Body of pancreas (tissue), 4 donors: ENCODE data around the gene FOXS1. TPM values are rescaled to one million over a fixed set of nuclear protein-coding genes. Genes with fewer than 3 reads are reported as not detected.

Experiments used
- ATAC-seq: fragments of 150-250 bp; one replicate; pipeline ENCODE4 v1.9.1; 2016
- DNase-seq, 4 donors: peaks; one replicate each; pipeline ENCODE4 v3.0.0-alpha.2; 2019
- H3K27ac ChIP-seq, 4 donors: fragments of 200-600 bp; sonication (generic); 1 replicate in 3 of 4; 2 replicates in 1 of 4; pipeline versions ENCODE4 v1.5.1 to v1.6.1; 2016 to 2019; ENCODE audit warnings: mild to moderate bottlenecking in 1 of 4, mixed read lengths in 1 of 4, moderate library complexity in 1 of 4
- H3K27me3 ChIP-seq, 2 donors: fragments of 200-600 bp; sonication (generic); one replicate each; pipeline ENCODE4 v1.6.0; 2016; ENCODE audit warnings: mild to moderate bottlenecking in 1 of 2
- H3K36me3 ChIP-seq, 2 donors: fragments of 200-600 bp; sonication (generic); replicated peaks in 1 of 2; 2 replicates each; pipeline ENCODE4 v1.5.1; 2016; ENCODE audit warnings: low read depth in 2 of 2; ENCODE audit not compliant: insufficient read depth in 1 of 2
- H3K4me1 ChIP-seq: fragments of 200-600 bp; sonication (generic); one replicate; pipeline ENCODE4 v1.6.0; 2016
- H3K4me3 ChIP-seq, 2 donors: fragments of 200-600 bp; sonication (generic); 1 replicate in 1 of 2; 2 replicates in 1 of 2; pipeline ENCODE4 v1.5.1; 2016 to 2019
- H3K9me3 ChIP-seq, 3 donors: fragments of 200-600 bp; sonication (generic); 1 replicate in 2 of 3; 2 replicates in 1 of 3; pipeline ENCODE4 v1.5.1; 2016
- CTCF ChIP-seq, 7 experiments: fragments of 450-650 bp in 4 of 7; fragments of 200-600 bp in 3 of 7; sonication (generic) in 3 of 7; IDR thresholded peaks; one replicate each; pipeline ENCODE4 v1.5.1; 2016 to 2019; ENCODE audit warnings: antibody characterized with exemption in 7 of 7
- POLR2A ChIP-seq, 3 donors: fragments of 450-650 bp; IDR thresholded peaks; one replicate each; pipeline ENCODE4 v1.6.1; 2016; ENCODE audit warnings: antibody characterized with exemption in 3 of 3, mild to moderate bottlenecking in 2 of 3
- WGBS, 2 donors: methylation state at CpG; one replicate each; pipeline ENCODE4 v1.1.5; 2017; 5-methylcytosine and 5-hydroxymethylcytosine counted together
- intact Hi-C: fragments of 100-400 bp; cut with DNase I; formaldehyde crosslinking; loops from one replicate; pipeline ENCODE4 v1.15.1; 2023
- total RNA-seq, 2 donors: library from RNA; depleted of rRNA; stranded (reverse); fragments of >200 nt; gene quantifications; one replicate each; pipeline ENCODE4 v1.1.0, GENCODE V29; 2016

The FOXS1 gene
- total RNA-seq, 2 donors from 2014 or later = 3.0 TPM; not detected in 1

- WGBS, 2 donors = 58 to 62% methylated on average over 9 of the region's 9 CpGs
- DNase-seq = no peak
- no peak overlapping the region for H3K27ac ChIP-seq
- no peak for ATAC-seq
- no peaks in the 10 kb centered on the region for H3K36me3 ChIP-seq
- no peaks in the 10 kb centered on the region for H3K27me3 ChIP-seq
- no peak overlapping the region for H3K4me3 ChIP-seq
- intact Hi-C loops = no loop called here
- H3K4me1 ChIP-seq = peaks cover 6% of the 10 kb centered on the region
- no peak for TF ChIP-seq POLR2A (IDR thresholded peaks at IDR 0.05)
- TF ChIP-seq CTCF (IDR thresholded peaks at IDR 0.05) = no peak
- H3K9me3 ChIP-seq = no peaks in the 10 kb centered on the region
These were observed 6.6 kb downstream of the FOXS1 start for GRCh38 chr20:31838646-31839292.

- TF ChIP-seq POLR2A (IDR thresholded peaks at IDR 0.05) = no peak
- no peak for TF ChIP-seq CTCF (IDR thresholded peaks at IDR 0.05)
- intact Hi-C loops = no loop called here
- Histone ChIP-seq H3K4me1 (peaks cover 6% of the 10 kb centered on the region), H3K36me3 (no peaks in the 10 kb centered on the region), H3K27me3 (no peaks in the 10 kb centered on the region), H3K4me3 (no peak overlapping the region), H3K27ac (no peak overlapping the region), H3K9me3 (no peaks in the 10 kb centered on the region)
- WGBS, 2 donors = 35 to 54% methylated on average over 2 to 3 of the region's 3 CpGs
- no peak for DNase-seq
- ATAC-seq = no peak
These were observed 7.5 kb downstream of the FOXS1 start for GRCh38 chr20:31837896-31838397.

- DNase-seq (no peak), ATAC-seq (no peak)
- H3K4me3 ChIP-seq = no peak overlapping the region
- H3K27me3 ChIP-seq = no peaks in the 10 kb centered on the region
- WGBS, 2 donors = 71 to 80% methylated on average over 5 of the region's 5 CpGs
- H3K27ac ChIP-seq = no peak overlapping the region
- TF ChIP-seq CTCF (IDR thresholded peaks at IDR 0.05) = no peak
- no peak for TF ChIP-seq POLR2A (IDR thresholded peaks at IDR 0.05)
- intact Hi-C loops = no loop called here
- H3K9me3 ChIP-seq = no peaks in the 10 kb centered on the region
- peaks cover 6% of the 10 kb centered on the region for H3K4me1 ChIP-seq
- no peaks in the 10 kb centered on the region for H3K36me3 ChIP-seq
These were observed 8.4 kb downstream of the FOXS1 start for GRCh38 chr20:31836853-31837608.

DNA sequence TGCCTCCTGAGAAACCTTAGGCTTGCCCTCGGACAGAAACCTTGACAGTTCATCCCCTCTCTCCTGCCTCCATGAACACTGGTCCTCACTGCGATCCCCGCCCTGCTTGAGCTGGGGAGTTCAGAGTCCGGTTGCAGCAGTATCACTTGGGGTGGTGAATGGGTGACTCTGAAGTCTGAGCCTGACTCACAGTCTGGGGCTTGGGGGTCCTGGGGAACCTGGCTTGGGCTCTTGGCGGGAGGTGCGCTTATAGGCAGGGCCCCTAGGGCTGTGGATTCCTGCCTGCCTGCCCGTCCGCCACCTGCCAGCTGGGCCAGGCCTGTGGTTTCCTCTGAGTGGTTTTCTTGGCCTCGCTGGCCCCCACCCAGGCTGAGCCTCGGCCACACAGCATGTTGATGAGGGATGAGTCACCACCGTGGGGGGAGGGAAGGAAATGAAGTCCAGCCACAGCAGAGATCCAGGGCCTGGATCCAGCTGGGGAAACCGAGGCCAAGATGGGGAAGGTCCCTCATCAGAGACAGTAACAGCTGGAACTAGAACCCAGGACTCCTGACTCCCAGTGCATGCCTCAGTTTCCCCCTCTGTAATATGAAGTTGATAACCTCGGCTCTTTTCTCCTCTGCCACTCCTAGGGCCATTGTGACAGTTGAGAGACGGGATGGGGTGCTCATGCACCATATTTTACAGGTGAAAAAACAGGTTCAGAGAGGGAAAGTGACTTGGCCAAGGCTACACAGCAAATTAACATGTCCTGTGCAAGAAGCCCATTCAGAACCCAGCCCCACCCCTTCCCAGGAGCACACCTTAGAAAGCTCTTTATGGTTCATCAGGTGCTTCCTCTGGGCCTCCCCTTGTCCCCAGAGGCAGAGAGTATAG is 9.2 kb downstream of the FOXS1 start:
- Histone ChIP-seq H3K4me1 (peaks cover 6% of the 10 kb centered on the region), H3K9me3 (no peaks in the 10 kb centered on the region), H3K36me3 (no peaks in the 10 kb centered on the region), H3K27ac (no peak overlapping the region), H3K27me3 (no peaks in the 10 kb centered on the region), H3K4me3 (no peak overlapping the region)
- intact Hi-C loops = no loop called here
- DNase-seq (peak; percentile 39 to 83 (median 64)), ATAC-seq (peak; percentile 46)
- TF ChIP-seq POLR2A (IDR thresholded peaks at IDR 0.05) = no peak
- TF ChIP-seq CTCF (IDR thresholded peaks at IDR 0.05) = no peak
- 47% methylated on average over 5 to 14 of the region's 14 CpGs for WGBS, 2 donors
